Body of pancreas (tissue), 4 donors: Measurements from ENCODE around the gene ATP5PD.

Experiments
- POLR2A ChIP-seq, 3 donors: fragments of 450-650 bp; IDR thresholded peaks; one replicate each; pipeline ENCODE4 v1.6.1; 2016; ENCODE audit warnings: antibody characterized with exemption in 3 of 3, mild to moderate bottlenecking in 2 of 3
- TF ChIP-seq, protein P1 (sequence below), 7 experiments: fragments of 450-650 bp in 4 of 7; fragments of 200-600 bp in 3 of 7; sonication (generic) in 3 of 7; IDR thresholded peaks; one replicate each; pipeline ENCODE4 v1.5.1; 2016 to 2019; ENCODE audit warnings: antibody characterized with exemption in 7 of 7

DNA sequence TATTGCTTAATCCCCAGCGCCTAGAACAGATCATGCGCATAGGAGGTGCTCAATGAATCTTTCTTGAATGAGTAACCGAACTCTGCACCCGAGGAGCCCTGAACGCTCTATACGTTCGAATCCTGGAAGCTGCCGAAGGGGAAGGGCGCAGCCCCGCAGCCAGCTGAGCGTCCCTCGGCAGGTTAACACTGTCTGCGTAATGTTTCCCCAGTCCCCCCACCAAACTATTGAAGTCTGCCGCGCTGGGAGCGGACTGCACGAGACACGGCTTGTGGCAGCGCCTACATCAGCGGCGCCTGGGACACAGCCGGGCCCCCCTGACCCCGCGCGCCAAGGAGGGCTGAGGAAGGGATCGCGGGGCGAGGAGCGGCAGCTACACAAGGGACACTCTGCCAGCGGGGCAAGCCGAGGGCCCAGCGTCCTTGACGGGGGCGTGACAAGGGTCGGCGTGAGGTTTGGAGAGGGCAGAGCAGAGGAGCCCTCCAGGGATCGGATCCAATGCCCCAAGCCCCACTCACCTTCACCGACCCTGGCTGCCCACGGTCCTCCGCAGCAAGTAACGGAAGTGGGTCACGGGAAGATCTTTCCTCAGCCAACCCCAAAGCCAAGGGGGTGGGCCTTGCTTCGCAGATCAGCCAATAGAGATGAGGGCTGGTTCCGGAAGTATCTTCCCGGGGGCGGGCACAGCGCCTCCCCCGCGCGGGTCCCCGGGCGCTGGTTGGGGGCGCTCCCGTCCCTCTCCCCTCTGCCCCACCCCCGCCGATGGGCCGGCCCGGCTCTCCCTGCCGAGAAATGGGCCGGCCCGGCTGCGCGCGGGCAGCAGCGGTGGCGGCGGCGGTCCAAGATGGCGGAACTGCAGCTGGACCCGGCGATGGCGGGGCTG lies at the start of gene ATP5PD, which contains the start of gene KCTD2:
- TF ChIP-seq, protein P1, sequence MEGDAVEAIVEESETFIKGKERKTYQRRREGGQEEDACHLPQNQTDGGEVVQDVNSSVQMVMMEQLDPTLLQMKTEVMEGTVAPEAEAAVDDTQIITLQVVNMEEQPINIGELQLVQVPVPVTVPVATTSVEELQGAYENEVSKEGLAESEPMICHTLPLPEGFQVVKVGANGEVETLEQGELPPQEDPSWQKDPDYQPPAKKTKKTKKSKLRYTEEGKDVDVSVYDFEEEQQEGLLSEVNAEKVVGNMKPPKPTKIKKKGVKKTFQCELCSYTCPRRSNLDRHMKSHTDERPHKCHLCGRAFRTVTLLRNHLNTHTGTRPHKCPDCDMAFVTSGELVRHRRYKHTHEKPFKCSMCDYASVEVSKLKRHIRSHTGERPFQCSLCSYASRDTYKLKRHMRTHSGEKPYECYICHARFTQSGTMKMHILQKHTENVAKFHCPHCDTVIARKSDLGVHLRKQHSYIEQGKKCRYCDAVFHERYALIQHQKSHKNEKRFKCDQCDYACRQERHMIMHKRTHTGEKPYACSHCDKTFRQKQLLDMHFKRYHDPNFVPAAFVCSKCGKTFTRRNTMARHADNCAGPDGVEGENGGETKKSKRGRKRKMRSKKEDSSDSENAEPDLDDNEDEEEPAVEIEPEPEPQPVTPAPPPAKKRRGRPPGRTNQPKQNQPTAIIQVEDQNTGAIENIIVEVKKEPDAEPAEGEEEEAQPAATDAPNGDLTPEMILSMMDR (IDR thresholded peaks at IDR 0.05): no peak
- TF ChIP-seq POLR2A (IDR thresholded peaks at IDR 0.05): peak; percentile 57 to 92 (median 87)
